MM.1S (cell line): ENCODE measurements around the gene MRI1.
A peak's percentile ranks its signal among the peaks of the same experiment; 100 is the strongest.

Experiments used
- DNase-seq: peaks from one replicate; pipeline ENCODE4 v3.0.0-alpha.2; 2015
- H2AFZ ChIP-seq: fragments of 300-600 bp; sonication (generic); 2 replicates; pipeline ENCODE4 v1.6.0; 2016; ENCODE audit warnings: antibody characterized with exemption, low read length
- H3F3A ChIP-seq: fragments of 300-600 bp; sonication (generic); 2 replicates; pipeline ENCODE4 v1.6.1; 2016; ENCODE audit warnings: mild to moderate bottlenecking, antibody characterized with exemption, low read length, moderate library complexity, mixed read lengths; ENCODE audit not compliant: insufficient read depth
- H3K27ac ChIP-seq: fragments of 300-600 bp; sonication (generic); 2 replicates; pipeline ENCODE4 v1.5.1; 2016; ENCODE audit warnings: mild to moderate bottlenecking, low read length
- H3K27me3 ChIP-seq: fragments of 300-600 bp; sonication (generic); replicated peaks from 2 replicates; pipeline ENCODE4 v1.6.0; 2016; ENCODE audit warnings: low read length; ENCODE audit not compliant: insufficient read depth
- H3K36me3 ChIP-seq: fragments of 300-600 bp; sonication (generic); replicated peaks from 2 replicates; pipeline ENCODE4 v1.6.1; 2016; ENCODE audit warnings: mild to moderate bottlenecking, low read length, mixed read lengths; ENCODE audit not compliant: insufficient read depth
- H3K4me1 ChIP-seq: fragments of 300-600 bp; sonication (generic); 2 replicates; pipeline ENCODE4 v1.6.1; 2016; ENCODE audit warnings: low read length, mixed read lengths
- H3K4me2 ChIP-seq: fragments of 300-600 bp; sonication (generic); 2 replicates; pipeline ENCODE4 v1.6.0; 2016; ENCODE audit warnings: low read depth, low read length
- H3K4me3 ChIP-seq: fragments of 300-600 bp; sonication (generic); 2 replicates; pipeline ENCODE4 v1.5.1; 2016; ENCODE audit warnings: low read length, mixed read lengths
- H3K79me2 ChIP-seq: fragments of 300-600 bp; sonication (generic); 2 replicates; pipeline ENCODE4 v1.6.1; 2016; ENCODE audit warnings: mixed run types, low read length, mixed read lengths
- H3K9ac ChIP-seq: fragments of 300-600 bp; sonication (generic); 2 replicates; pipeline ENCODE4 v1.6.1; 2016; ENCODE audit warnings: low read length, mixed read lengths
- H3K9me2 ChIP-seq: fragments of 300-600 bp; sonication (generic); replicated peaks from 2 replicates; pipeline ENCODE4 v1.6.1; 2016; ENCODE audit warnings: mild to moderate bottlenecking, low read length, mixed read lengths; ENCODE audit not compliant: insufficient read depth
- H3K9me3 ChIP-seq: fragments of 300-600 bp; sonication (generic); replicated peaks from 2 replicates; pipeline ENCODE4 v1.6.1; 2016; ENCODE audit warnings: mild to moderate bottlenecking, low read length, mixed read lengths; ENCODE audit not compliant: insufficient read depth
- H4K20me1 ChIP-seq: fragments of 300-600 bp; sonication (generic); 2 replicates; pipeline ENCODE4 v1.6.1; 2016; ENCODE audit warnings: mild to moderate bottlenecking, low read length, moderate library complexity, mixed read lengths; ENCODE audit not compliant: insufficient read depth
- EZH2 ChIP-seq: fragments of 300-600 bp; sonication (generic); optimal IDR thresholded peaks from 2 replicates; pipeline ENCODE3; 2017; ENCODE audit warnings: low read depth, mild to moderate bottlenecking, antibody characterized with exemption, low read length, mixed read lengths
- EZH2phosphoT487 ChIP-seq: fragments of 300-600 bp; sonication (generic); IDR thresholded peaks from 2 replicates; pipeline ENCODE4 v1.6.1; 2018; ENCODE audit warnings: antibody characterized with exemption, low read length
- TF ChIP-seq, protein P1 (sequence below): fragments of 300-600 bp; sonication (generic); IDR thresholded peaks from 2 replicates; pipeline ENCODE4 v1.5.1; 2016; ENCODE audit warnings: antibody characterized with exemption, low read length, mixed read lengths

Gene MRI1

DNA sequence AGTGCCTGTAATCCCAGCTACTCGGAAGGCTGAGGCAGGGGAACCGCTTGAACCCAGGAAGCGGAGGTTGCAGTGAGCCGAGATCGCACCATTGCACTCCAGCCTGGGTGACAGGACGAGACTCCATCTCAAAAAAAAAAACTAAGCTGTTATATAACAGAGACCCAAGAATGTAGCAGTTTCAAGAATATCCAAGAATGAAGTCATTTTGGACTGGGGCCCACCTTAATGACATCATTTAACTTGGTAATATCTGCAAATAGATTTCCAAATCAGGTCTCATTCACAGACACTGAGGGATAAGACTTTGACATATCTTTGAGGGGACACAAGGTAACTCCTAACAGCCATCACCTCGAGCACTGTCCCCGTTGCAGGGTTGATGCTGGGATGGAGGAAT lies 36.5 kb upstream of the MRI1 start:
- Histone ChIP-seq H3K4me2 (no peak overlapping the region), H3K27me3 (peaks cover 38% of the 10 kb centered on the region), H3F3A (no peaks in the 10 kb centered on the region), H3K36me3 (no peaks in the 10 kb centered on the region), H3K9me3 (no peaks in the 10 kb centered on the region), H3K9ac (no peak overlapping the region), H3K9me2 (no peaks in the 10 kb centered on the region), H4K20me1 (no peaks in the 10 kb centered on the region), H3K4me3 (no peak overlapping the region), H3K4me1 (no peaks in the 10 kb centered on the region), H3K27ac (no peak overlapping the region), H2AFZ (no peak overlapping the region), H3K79me2 (no peaks in the 10 kb centered on the region)
- no peak for TF ChIP-seq EZH2phosphoT487
- TF ChIP-seq, protein P1, sequence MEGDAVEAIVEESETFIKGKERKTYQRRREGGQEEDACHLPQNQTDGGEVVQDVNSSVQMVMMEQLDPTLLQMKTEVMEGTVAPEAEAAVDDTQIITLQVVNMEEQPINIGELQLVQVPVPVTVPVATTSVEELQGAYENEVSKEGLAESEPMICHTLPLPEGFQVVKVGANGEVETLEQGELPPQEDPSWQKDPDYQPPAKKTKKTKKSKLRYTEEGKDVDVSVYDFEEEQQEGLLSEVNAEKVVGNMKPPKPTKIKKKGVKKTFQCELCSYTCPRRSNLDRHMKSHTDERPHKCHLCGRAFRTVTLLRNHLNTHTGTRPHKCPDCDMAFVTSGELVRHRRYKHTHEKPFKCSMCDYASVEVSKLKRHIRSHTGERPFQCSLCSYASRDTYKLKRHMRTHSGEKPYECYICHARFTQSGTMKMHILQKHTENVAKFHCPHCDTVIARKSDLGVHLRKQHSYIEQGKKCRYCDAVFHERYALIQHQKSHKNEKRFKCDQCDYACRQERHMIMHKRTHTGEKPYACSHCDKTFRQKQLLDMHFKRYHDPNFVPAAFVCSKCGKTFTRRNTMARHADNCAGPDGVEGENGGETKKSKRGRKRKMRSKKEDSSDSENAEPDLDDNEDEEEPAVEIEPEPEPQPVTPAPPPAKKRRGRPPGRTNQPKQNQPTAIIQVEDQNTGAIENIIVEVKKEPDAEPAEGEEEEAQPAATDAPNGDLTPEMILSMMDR: no peak
- no peak for TF ChIP-seq EZH2
- no peak for DNase-seq

DNA sequence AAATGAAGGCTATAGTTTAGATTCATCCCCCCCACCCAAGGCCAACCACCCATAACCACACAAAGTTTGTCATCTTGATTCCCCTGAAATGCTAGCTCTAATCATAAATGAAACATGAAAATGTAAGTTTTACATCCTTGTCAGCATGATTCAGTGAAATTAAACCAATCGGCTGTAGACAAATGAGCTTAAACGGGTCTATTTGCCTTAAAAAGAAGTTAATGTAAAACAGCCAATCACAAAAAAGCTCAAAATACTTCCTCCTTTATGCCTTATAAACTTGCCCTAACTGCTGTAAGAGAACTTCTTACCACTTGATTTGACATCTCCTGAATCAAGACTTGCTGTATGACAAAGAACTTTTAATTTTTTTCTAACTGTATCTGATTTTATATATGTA lies 34.5 kb upstream of the MRI1 start:
- H4K20me1 ChIP-seq: no peaks in the 10 kb centered on the region
- no peaks in the 10 kb centered on the region for H3K9me2 ChIP-seq
- no peaks in the 10 kb centered on the region for H3K79me2 ChIP-seq
- H3K4me1 ChIP-seq: no peaks in the 10 kb centered on the region
- no peaks in the 10 kb centered on the region for H3K36me3 ChIP-seq
- H3K9ac ChIP-seq: no peak overlapping the region
- peaks cover 18% of the 10 kb centered on the region for H3K27me3 ChIP-seq
- no peak overlapping the region for H2AFZ ChIP-seq
- TF ChIP-seq EZH2 (no peak), EZH2phosphoT487 (no peak)
- TF ChIP-seq, protein P1: no peak
- no peak overlapping the region for H3K4me3 ChIP-seq
- no peak for DNase-seq
- H3F3A ChIP-seq: no peaks in the 10 kb centered on the region
- H3K27ac ChIP-seq: no peak overlapping the region
- H3K4me2 ChIP-seq: no peak overlapping the region
- no peaks in the 10 kb centered on the region for H3K9me3 ChIP-seq

DNA sequence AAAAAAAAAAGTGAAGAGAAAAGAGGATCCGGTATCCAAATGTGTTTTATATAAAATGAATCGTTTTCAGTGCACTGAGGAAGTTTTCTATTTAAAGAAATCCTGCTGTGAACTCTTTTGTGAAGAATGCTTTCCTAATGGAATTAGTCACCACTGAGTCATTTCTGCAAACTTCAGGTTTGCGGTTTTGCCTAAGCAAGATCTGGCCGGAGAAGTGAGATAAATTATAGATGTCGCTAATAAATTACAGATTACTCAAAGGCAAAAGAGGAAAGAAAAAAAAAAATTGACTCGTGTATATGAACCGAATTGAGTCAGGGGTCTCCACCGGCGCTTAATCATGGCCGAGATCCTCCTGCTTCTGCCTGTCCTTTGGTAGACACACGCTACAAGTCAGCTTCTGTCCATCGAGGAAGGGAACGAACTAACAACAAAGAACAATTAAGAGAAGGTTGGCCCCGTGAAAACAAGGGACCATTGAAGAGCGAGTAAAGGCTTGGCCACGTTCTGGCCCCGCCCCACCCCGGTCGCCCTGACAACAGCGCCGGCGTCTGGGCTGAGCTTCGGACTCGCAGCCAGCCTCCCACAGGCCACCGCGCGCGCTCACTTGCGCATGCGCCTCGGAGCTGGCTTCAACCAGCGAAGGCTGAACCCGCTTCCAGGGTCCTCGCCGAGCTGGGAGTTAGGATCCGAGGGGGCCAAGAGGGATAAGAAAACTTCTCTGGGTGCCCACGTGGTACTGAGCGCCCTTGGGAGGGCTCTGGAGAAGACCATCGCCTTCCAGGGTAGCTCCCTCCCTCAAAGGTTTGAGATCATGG lies 33.0 kb upstream of the MRI1 start:
- Histone ChIP-seq H3K9me3 (no peaks in the 10 kb centered on the region), H3K4me1 (no peaks in the 10 kb centered on the region), H4K20me1 (no peaks in the 10 kb centered on the region), H2AFZ (peak overlapping the region; percentile 62), H3K27me3 (peaks cover 4% of the 10 kb centered on the region), H3K4me3 (peak overlapping the region; percentile 58), H3K27ac (no peak overlapping the region), H3K4me2 (peak overlapping the region; percentile 75), H3F3A (no peaks in the 10 kb centered on the region), H3K9ac (peak overlapping the region; percentile 44; the same call in 1 of the 2 replicates), H3K36me3 (no peaks in the 10 kb centered on the region), H3K79me2 (no peaks in the 10 kb centered on the region), H3K9me2 (no peaks in the 10 kb centered on the region)
- TF ChIP-seq, protein P1: no peak
- TF ChIP-seq EZH2phosphoT487 (no peak), EZH2 (no peak)
- peak; percentile 94 for DNase-seq
